Mammary epithelial cell (primary cell): ENCODE data around the gene NUP214.

ENCODE experiments used
- CTCF ChIP-seq, 2 donors: IDR thresholded peaks in 1 of 2; conservative IDR thresholded peaks in 1 of 2; 2 replicates each; pipeline ENCODE4 v1.5.1; 2011 to 2012; ENCODE audit warnings: inconsistent platforms in 2 of 2, low read length in 2 of 2, mild to moderate bottlenecking in 2 of 2, control low read depth in 1 of 2, low read depth in 1 of 2; ENCODE audit not compliant: insufficient read depth in 1 of 2; ENCODE audit errors: extremely low read depth in 1 of 2
- EZH2 ChIP-seq: IDR thresholded peaks from 2 replicates; pipeline ENCODE4 v1.6.1; 2012; ENCODE audit warnings: low read length, inconsistent platforms, borderline replicate concordance

GRCh38 chr9:131148276-131148675 lies 22.9 kb downstream of the NUP214 start:
- TF ChIP-seq EZH2 (no peak), CTCF (conservative IDR thresholded peaks at IDR 0.05 in 1 of 2, IDR thresholded peaks at IDR 0.05 in 1 of 2; ENCODE audit: extremely low read depth in 1 of 2, insufficient read depth in 1 of 2, low read depth in 1 of 2, low read length in 2 of 2) (no peak)
